Kidney epithelial cell (primary cell): ENCODE results near the gene RHEB. TPM values are rescaled to one million over a fixed set of nuclear protein-coding genes. Genes with fewer than 3 reads are reported as not detected.

Experiments used
- DNase-seq: peaks from one replicate; pipeline ENCODE4 v3.0.0-alpha.2; 2010; ENCODE audit warnings: low read depth
- H3K27me3 ChIP-seq: 2 replicates; pipeline ENCODE4 v1.6.0; 2011; ENCODE audit warnings: low read length; ENCODE audit not compliant: control insufficient read depth, insufficient read depth
- H3K36me3 ChIP-seq: 2 replicates; pipeline ENCODE4 v1.5.1; 2011; ENCODE audit warnings: low read length; ENCODE audit not compliant: control insufficient read depth, insufficient read depth
- H3K4me3 ChIP-seq: 2 replicates; pipeline ENCODE4 v1.5.1; 2011; ENCODE audit warnings: low read depth, mild to moderate bottlenecking, control low read depth, low read length
- CTCF ChIP-seq: IDR thresholded peaks from 2 replicates; pipeline ENCODE4 v1.5.1; 2011; ENCODE audit warnings: mild to moderate bottlenecking, moderate library complexity, low read length, control low read depth, inconsistent platforms; ENCODE audit not compliant: insufficient read depth, poor library complexity, severe bottlenecking
- total RNA-seq: library from RNA; depleted of rRNA; stranded (reverse); fragments of >200 nt; gene quantifications from 2 replicates; pipeline ENCODE4 v1.2.3, GENCODE V29; 2015

Gene RHEB
- total RNA-seq, 1 donor from 2014 or later: 139 TPM

GRCh38 chr7:151477867-151478266, 41.8 kb downstream of the RHEB start:
- no peak for TF ChIP-seq CTCF
- H3K27me3 ChIP-seq: no peaks in the 10 kb centered on the region
- H3K36me3 ChIP-seq: peaks cover 1% of the 10 kb centered on the region
- no peak for DNase-seq
- no peak overlapping the region for H3K4me3 ChIP-seq

- TF ChIP-seq CTCF: no peak
- H3K4me3 ChIP-seq: no peak overlapping the region
- DNase-seq: no peak
- H3K36me3 ChIP-seq: peaks cover 5% of the 10 kb centered on the region
- no peaks in the 10 kb centered on the region for H3K27me3 ChIP-seq
Measured at GRCh38 chr7:151472644-151473380, 46.9 kb downstream of the RHEB start.

GRCh38 chr7:151470711-151471110, 49.0 kb downstream of the RHEB start:
- Histone ChIP-seq H3K27me3 (no peaks in the 10 kb centered on the region), H3K36me3 (peaks cover 7% of the 10 kb centered on the region), H3K4me3 (no peak overlapping the region)
- TF ChIP-seq CTCF: no peak
- no peak for DNase-seq

- Histone ChIP-seq H3K36me3 (peaks cover 6% of the 10 kb centered on the region), H3K4me3 (no peak overlapping the region), H3K27me3 (no peaks in the 10 kb centered on the region)
- DNase-seq: no peak
- no peak for TF ChIP-seq CTCF
Measured at GRCh38 chr7:151469281-151469680, 50.4 kb downstream of the RHEB start.

- no peak for TF ChIP-seq CTCF
- no peak for DNase-seq
- no peaks in the 10 kb centered on the region for H3K27me3 ChIP-seq
- H3K4me3 ChIP-seq: no peak overlapping the region
- peaks cover 6% of the 10 kb centered on the region for H3K36me3 ChIP-seq
Measured at GRCh38 chr7:151468217-151469018, 51.3 kb downstream of the RHEB start.
